HepG2 (cell line): ENCODE measurements around the gene ASH1L. TPM values are rescaled to one million over a fixed set of nuclear protein-coding genes. Genes with fewer than 3 reads are reported as not detected.

Source experiments
- BCLAF1 ChIP-seq: fragments of 450-650 bp; IDR thresholded peaks from 2 replicates; pipeline ENCODE4 v1.6.1; 2017; ENCODE audit warnings: mild to moderate bottlenecking
- ELF1 ChIP-seq: sonication (generic); formaldehyde crosslinking; IDR thresholded peaks from 2 replicates; pipeline ENCODE4 v1.4.0; 2020; ENCODE audit warnings: missing genetic modification reagents
- HES4 ChIP-seq: sonication (generic); formaldehyde crosslinking; IDR thresholded peaks from 2 replicates; pipeline ENCODE4 v1.9.0; 2021; ENCODE audit warnings: mild to moderate bottlenecking, missing genetic modification reagents, borderline replicate concordance
- HIC2 ChIP-seq: sonication (generic); formaldehyde crosslinking; IDR thresholded peaks from 2 replicates; pipeline ENCODE4 v1.9.0; 2022; ENCODE audit warnings: low read depth, missing genetic modification reagents
- IRF2 ChIP-seq: IDR thresholded peaks from 2 replicates; pipeline ENCODE4 v1.6.1; 2018; ENCODE audit warnings: missing genetic modification reagents, missing compliant biosample characterization
- MED1 ChIP-seq: sonication (generic); formaldehyde crosslinking; IDR thresholded peaks from 2 replicates; pipeline ENCODE4 v1.4.0; 2020; ENCODE audit warnings: missing genetic modification reagents
- SIX1 ChIP-seq: sonication (generic); formaldehyde crosslinking; IDR thresholded peaks from 2 replicates; pipeline ENCODE4 v1.4.0; 2020; ENCODE audit warnings: missing genetic modification reagents, borderline replicate concordance
- SP2 ChIP-seq: sonication (generic); formaldehyde crosslinking; IDR thresholded peaks from 2 replicates; pipeline ENCODE4 v1.5.1; 2020; ENCODE audit warnings: mild to moderate bottlenecking, missing genetic modification reagents
- TFDP1 ChIP-seq: IDR thresholded peaks from 2 replicates; pipeline ENCODE4 v1.6.1; 2016; ENCODE audit warnings: missing compliant biosample characterization, missing genetic modification reagents, borderline replicate concordance
- TRIM24 ChIP-seq: sonication (generic); formaldehyde crosslinking; IDR thresholded peaks from 2 replicates; pipeline ENCODE4 v1.8.0; 2022; ENCODE audit warnings: mild to moderate bottlenecking, missing genetic modification reagents
- ZBTB7A ChIP-seq: sonication (generic); formaldehyde crosslinking; IDR thresholded peaks from 2 replicates; pipeline ENCODE4 v1.8.0; 2022; ENCODE audit warnings: mild to moderate bottlenecking, missing genetic modification reagents
- ZNF17 ChIP-seq: sonication (generic); formaldehyde crosslinking; IDR thresholded peaks from 2 replicates; pipeline ENCODE4 v1.5.0; 2020; ENCODE audit warnings: mild to moderate bottlenecking, missing genetic modification reagents
- ZNF180 ChIP-seq: sonication (generic); formaldehyde crosslinking; IDR thresholded peaks from 2 replicates; pipeline ENCODE4 v1.4.0; 2020; ENCODE audit warnings: low read depth, missing genetic modification reagents, borderline replicate concordance
- ZNF264 ChIP-seq: sonication (generic); formaldehyde crosslinking; IDR thresholded peaks from 2 replicates; pipeline ENCODE4 v1.4.0; 2020; ENCODE audit warnings: missing genetic modification reagents
- ZNF562 ChIP-seq: sonication (generic); formaldehyde crosslinking; IDR thresholded peaks from 2 replicates; pipeline ENCODE4 v1.8.0; 2022; ENCODE audit warnings: missing genetic modification reagents, borderline replicate concordance
- ZNF670 ChIP-seq: sonication (generic); formaldehyde crosslinking; IDR thresholded peaks from 2 replicates; pipeline ENCODE4 v1.8.0; 2022; ENCODE audit warnings: mild to moderate bottlenecking, missing genetic modification reagents, borderline replicate concordance
- ZNF678 ChIP-seq: sonication (generic); formaldehyde crosslinking; IDR thresholded peaks from 2 replicates; pipeline ENCODE4 v1.4.0; 2020; ENCODE audit warnings: mild to moderate bottlenecking, missing genetic modification reagents
- ZNF724P ChIP-seq: sonication (generic); formaldehyde crosslinking; IDR thresholded peaks from 2 replicates; pipeline ENCODE4 v1.8.0; 2022; ENCODE audit warnings: missing genetic modification reagents, borderline replicate concordance
- ZNF746 ChIP-seq: sonication (generic); formaldehyde crosslinking; IDR thresholded peaks from 2 replicates; pipeline ENCODE4 v1.8.0; 2022; ENCODE audit warnings: mild to moderate bottlenecking, missing genetic modification reagents
- polyA plus RNA-seq, 8 experiments: library from polyadenylated mRNA; depleted of rRNA in 3 of 8; stranded (reverse) in 7 of 8; unstranded in 1 of 8; fragments of >200 nt; fragmentation: Illumina TruSeq in 4 of 8; extraction: Trizol in 4 of 8; gene quantifications; 2 replicates each; pipeline versions ENCODE4 v1.2.1 to v1.2.3, GENCODE V29; 2011 to 2016; ENCODE audit warnings: low read depth in 4 of 8, missing spikeins in 1 of 8, mixed read lengths in 1 of 8; ENCODE audit not compliant: insufficient read depth in 1 of 8
- total RNA-seq, 5 experiments: library from RNA; depleted of rRNA; stranded (reverse); fragments of >200 nt; fragmentation: Illumina TruSeq; extraction: Trizol; gene quantifications; 2 replicates each; pipeline ENCODE4 v1.2.3, GENCODE V29; 2016; ENCODE audit warnings: low read depth in 1 of 5
- TF ChIP-seq, protein P1 (sequence below): sonication (generic); formaldehyde crosslinking; IDR thresholded peaks from 2 replicates; pipeline ENCODE4 v1.4.0; 2020; ENCODE audit warnings: missing genetic modification reagents, mild to moderate bottlenecking, borderline replicate concordance

The ASH1L gene
- total and polyA plus RNA-seq, 2 of the 13 experiments (the other 11 are each of a cell fraction or from before 2014, with no cell fraction given): 10.2 to 15.3 TPM

GRCh38 chr1:155324037-155324716 is 238.4 kb downstream of the ASH1L start (continued):
- TF ChIP-seq TRIM24 (no peak), IRF2 (CRISPR knock-in tag) (peak; percentile 60; the same call in 1 of the 2 replicates), ZNF670 (CRISPR knock-in tag) (0 out of 2 replicates have a peak, but pooled peaks have one; percentile 22), BCLAF1 (no peak), ELF1 (CRISPR knock-in tag) (peak; percentile 59; the same call in 1 of the 2 replicates), ZBTB7A (CRISPR knock-in tag) (0 out of 2 replicates have a peak, but pooled peaks have one; percentile 55), SIX1 (CRISPR knock-in tag) (no peak), ZNF746 (CRISPR knock-in tag) (0 out of 2 replicates have a peak, but pooled peaks have one; percentile 44), ZNF678 (CRISPR knock-in tag) (peak; percentile 59; the same call in 1 of the 2 replicates), ZNF264 (peak; percentile 34; the same call in 1 of the 2 replicates), ZNF180 (CRISPR knock-in tag) (no peak), HES4 (CRISPR knock-in tag) (0 out of 2 replicates have a peak, but pooled peaks have one; percentile 20), MED1 (CRISPR knock-in tag) (peak; percentile 65), SP2 (CRISPR knock-in tag) (peak; percentile 14; the same call in 1 of the 2 replicates), TFDP1 (CRISPR knock-in tag) (peak; percentile 68; the same call in 1 of the 2 replicates), ZNF724P (CRISPR knock-in tag) (peak; percentile 51; the same call in 1 of the 2 replicates), ZNF17 (CRISPR knock-in tag) (no peak), HIC2 (CRISPR knock-in tag) (peak; percentile 19; the same call in 1 of the 2 replicates), ZNF562 (no peak)
- TF ChIP-seq, protein P1, sequence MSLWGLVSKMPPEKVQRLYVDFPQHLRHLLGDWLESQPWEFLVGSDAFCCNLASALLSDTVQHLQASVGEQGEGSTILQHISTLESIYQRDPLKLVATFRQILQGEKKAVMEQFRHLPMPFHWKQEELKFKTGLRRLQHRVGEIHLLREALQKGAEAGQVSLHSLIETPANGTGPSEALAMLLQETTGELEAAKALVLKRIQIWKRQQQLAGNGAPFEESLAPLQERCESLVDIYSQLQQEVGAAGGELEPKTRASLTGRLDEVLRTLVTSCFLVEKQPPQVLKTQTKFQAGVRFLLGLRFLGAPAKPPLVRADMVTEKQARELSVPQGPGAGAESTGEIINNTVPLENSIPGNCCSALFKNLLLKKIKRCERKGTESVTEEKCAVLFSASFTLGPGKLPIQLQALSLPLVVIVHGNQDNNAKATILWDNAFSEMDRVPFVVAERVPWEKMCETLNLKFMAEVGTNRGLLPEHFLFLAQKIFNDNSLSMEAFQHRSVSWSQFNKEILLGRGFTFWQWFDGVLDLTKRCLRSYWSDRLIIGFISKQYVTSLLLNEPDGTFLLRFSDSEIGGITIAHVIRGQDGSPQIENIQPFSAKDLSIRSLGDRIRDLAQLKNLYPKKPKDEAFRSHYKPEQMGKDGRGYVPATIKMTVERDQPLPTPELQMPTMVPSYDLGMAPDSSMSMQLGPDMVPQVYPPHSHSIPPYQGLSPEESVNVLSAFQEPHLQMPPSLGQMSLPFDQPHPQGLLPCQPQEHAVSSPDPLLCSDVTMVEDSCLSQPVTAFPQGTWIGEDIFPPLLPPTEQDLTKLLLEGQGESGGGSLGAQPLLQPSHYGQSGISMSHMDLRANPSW: 0 out of 2 replicates have a peak, but pooled peaks have one; percentile 47
